ENCODE results near the gene USP13. TPM values are rescaled to one million over a fixed set of nuclear protein-coding genes. Genes with fewer than 3 reads are reported as not detected.
"Not testable (repeated sequence)": the region's sequence is repeated elsewhere in the genome, so short reads cannot be mapped to it uniquely, and the experiment has no call there.

USP13 gene
- total and polyA plus RNA-seq, 12 donors = 6.9 to 61.1 (median 35.0) TPM

GRCh38 chr3:179630753-179631451 lies 21.9 kb upstream of the USP13 start:
- Histone ChIP-seq H3K4me3 (no peak overlapping the region), H3K4me1 (replicated peaks in 1 of 2) (no peaks in the 10 kb centered on the region), H3K27me3 (no peaks in the 10 kb centered on the region), H3K36me3 (replicated peaks in 1 of 2) (no peaks in the 10 kb centered on the region), H3K27ac (no peak overlapping the region), H3K9me3 (replicated peaks in 1 of 3) (no peaks in the 10 kb centered on the region)
- whole genome bisulfite sequencing, 4 donors = 77 to 86% (median 84%) methylated on average over 3 of the region's 3 CpGs
- intact Hi-C loops (cut with DNase I) = no loop called here
- TF ChIP-seq CTCF (IDR thresholded peaks at IDR 0.05) = no peak
- TF ChIP-seq POLR2A (IDR thresholded peaks at IDR 0.05) = no peak
- DNase-seq = no peak

DNA sequence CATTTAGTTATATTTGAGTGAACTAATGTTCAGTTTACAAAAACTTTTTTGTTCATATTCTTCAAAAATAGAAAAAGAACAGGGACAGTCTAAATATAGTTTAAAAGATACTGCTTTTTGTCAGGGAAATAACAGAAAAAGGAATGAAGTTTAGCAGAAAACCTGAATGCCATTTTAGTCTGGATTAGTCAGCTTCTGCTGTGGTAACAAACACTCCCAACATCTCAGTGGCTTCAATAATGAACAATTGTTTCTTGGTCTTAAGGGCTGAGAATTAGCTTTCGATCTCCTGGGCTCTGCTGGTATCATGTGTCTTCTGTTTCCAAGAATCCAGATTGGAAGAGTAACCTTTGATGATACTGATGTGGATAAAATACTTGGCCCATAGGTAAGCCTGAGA lies 12.4 kb upstream of the USP13 start:
- no peak for TF ChIP-seq POLR2A (IDR thresholded peaks at IDR 0.05)
- TF ChIP-seq CTCF (IDR thresholded peaks at IDR 0.05) = no peak
- Histone ChIP-seq H3K4me1 (replicated peaks in 1 of 2) (no peaks in the 10 kb centered on the region), H3K9me3 (replicated peaks in 1 of 3) (no peaks in the 10 kb centered on the region), H3K27me3 (no peaks in the 10 kb centered on the region), H3K27ac (no peak overlapping the region), H3K36me3 (replicated peaks in 1 of 2) (no peaks in the 10 kb centered on the region), H3K4me3 (no peak overlapping the region)
- no peak for DNase-seq
- 86 to 93% (median 91%) methylated on average over 1 of the region's 1 CpG for WGBS, 4 donors
- intact Hi-C loops (cut with DNase I) = no loop called here

GRCh38 chr3:179642871-179643270 lies 10.0 kb upstream of the USP13 start:
- no peak for DNase-seq
- Histone ChIP-seq H3K27me3 (no peaks in the 10 kb centered on the region), H3K9me3 (replicated peaks in 1 of 3) (no peaks in the 10 kb centered on the region), H3K4me1 (replicated peaks in 1 of 2) (no peaks in the 10 kb centered on the region), H3K36me3 (replicated peaks in 1 of 2) (no peaks in the 10 kb centered on the region), H3K4me3 (no peak overlapping the region), H3K27ac (no peak overlapping the region)
- no peak for TF ChIP-seq CTCF (IDR thresholded peaks at IDR 0.05)
- no peak for TF ChIP-seq POLR2A (IDR thresholded peaks at IDR 0.05)
- intact Hi-C loops (cut with DNase I) = no loop called here
- WGBS, 4 donors = 78 to 87% (median 84%) methylated on average over 2 to 3 of the region's 3 CpGs

DNA sequence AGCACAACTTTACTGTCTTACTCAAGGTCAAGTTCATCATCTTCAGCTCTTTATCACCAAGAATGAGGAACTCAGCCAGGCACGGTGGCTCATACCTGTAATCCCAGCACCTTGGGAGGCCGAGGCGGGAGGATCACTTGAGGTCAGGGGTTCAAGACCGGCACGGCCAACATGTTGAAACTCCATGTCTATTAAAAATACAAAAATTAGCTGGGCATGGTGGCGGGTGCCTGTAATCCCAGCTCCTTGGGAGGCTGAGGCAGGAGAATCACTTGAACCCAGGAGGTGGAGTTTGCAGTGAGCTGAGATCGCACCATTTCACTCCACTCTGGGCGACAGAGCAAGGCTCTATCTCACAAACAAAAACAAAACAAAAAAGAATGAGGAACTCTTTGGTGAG lies 9.0 kb upstream of the USP13 start:
- DNase-seq; H3K36me3 ChIP-seq (replicated peaks in 1 of 2); H3K27ac ChIP-seq; H3K4me3 ChIP-seq; intact Hi-C loops (cut with DNase I); H3K4me1 ChIP-seq (replicated peaks in 1 of 2); H3K9me3 ChIP-seq (replicated peaks in 1 of 3); H3K27me3 ChIP-seq: not testable (repeated sequence)
- 92 to 98% (median 94%) methylated on average over 8 of the region's 8 CpGs for WGBS, 4 donors

DNA sequence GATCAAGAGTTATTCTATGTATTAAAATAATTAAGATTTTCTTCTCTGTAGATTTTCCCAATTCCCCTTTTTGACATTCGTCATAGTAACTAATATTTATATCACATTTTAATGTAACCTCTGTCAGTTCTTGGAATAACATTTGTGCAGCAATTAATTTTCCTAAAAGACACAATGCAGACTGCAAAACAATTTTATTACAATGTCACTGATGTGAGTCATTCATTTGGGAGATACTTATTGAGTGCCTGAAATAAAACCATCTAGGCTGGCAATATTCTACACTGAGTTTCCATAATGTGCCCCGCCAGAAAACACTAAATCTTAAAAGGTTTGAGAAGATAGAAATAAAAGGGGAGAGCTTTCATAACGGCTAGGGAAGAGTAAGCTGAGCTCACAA lies 6.7 kb upstream of the USP13 start:
- Histone ChIP-seq H3K9me3 (replicated peaks in 1 of 3) (no peaks in the 10 kb centered on the region), H3K27me3 (no peaks in the 10 kb centered on the region), H3K36me3 (replicated peaks in 1 of 2) (no peaks in the 10 kb centered on the region), H3K4me3 (no peak overlapping the region), H3K4me1 (replicated peaks in 1 of 2) (no peaks in the 10 kb centered on the region), H3K27ac (no peak overlapping the region)
- TF ChIP-seq POLR2A (IDR thresholded peaks at IDR 0.05) = no peak
- no peak for TF ChIP-seq CTCF (IDR thresholded peaks at IDR 0.05)
- 60 to 66% (median 63%) methylated on average over 3 of the region's 3 CpGs for WGBS, 4 donors
- DNase-seq = no peak
- intact Hi-C loops (cut with DNase I) = no loop called here

All from adrenal gland (tissue), 12 donors.